Stimulated activated CD4-positive, alpha-beta T cell treated with anti-CD3 and anti-CD28 coated beads, Interleukin-1b, Interleukin-23, amount 100 ng/mL, for 24 hours (primary cell): ENCODE measurements around the gene PGAM5.
"Not testable (repeated sequence)": the region's sequence is repeated elsewhere in the genome, so short reads cannot be mapped to it uniquely, and the experiment has no call there.

ENCODE experiments used
- DNase-seq, 4 experiments: peaks; one replicate each; pipeline ENCODE4 v3.0.0-alpha.2; 2020; ENCODE audit warnings: low read depth in 4 of 4, low spot score in 1 of 4

Gene PGAM5

DNA sequence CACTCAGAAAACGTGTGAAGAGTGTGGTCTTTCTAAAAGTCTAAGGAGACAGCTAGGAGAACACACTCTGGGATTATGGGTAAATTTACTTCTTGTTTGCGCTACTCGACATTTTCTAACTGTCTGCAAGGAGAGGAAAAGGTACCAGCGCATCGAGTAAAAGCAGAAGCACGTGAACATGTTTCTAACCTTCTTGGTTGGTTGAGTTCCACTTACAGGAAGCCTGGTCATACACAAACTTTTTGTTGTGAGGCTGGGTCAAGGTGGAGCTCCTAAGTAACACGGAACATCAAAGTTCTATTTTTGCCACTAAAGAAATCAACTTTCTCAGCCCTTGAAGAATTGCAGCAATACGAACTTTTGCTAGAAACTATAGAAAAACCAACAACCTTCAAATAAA is 31.0 kb downstream of the PGAM5 start:
- DNase-seq, result no peak

- DNase-seq, result no peak
These were observed 33.2 kb downstream of the PGAM5 start for GRCh38 chr12:132743831-132744230.

DNA sequence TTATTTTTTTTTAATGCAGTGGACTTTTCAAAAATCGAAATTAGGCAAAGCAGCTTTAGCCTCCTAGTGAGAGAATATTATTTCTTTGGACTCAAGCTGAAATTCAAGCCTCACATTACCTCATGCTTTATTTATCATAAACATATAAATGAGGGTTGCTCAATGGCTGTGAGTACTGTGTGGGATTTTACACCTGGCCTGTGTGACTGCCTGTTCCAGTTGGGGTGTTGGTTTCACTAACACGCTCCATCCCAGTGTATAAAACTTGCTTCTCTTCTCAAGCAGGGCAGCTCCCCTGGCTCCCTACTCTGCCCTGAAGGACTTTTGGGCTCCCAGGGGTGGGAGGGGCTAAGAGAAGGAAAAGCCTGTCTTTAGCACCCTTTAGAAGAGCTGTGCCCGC is 36.0 kb downstream of the PGAM5 start:
- no peak for DNase-seq

- DNase-seq, result no peak
These were observed 36.8 kb downstream of the PGAM5 start for GRCh38 chr12:132747395-132747794.

DNA sequence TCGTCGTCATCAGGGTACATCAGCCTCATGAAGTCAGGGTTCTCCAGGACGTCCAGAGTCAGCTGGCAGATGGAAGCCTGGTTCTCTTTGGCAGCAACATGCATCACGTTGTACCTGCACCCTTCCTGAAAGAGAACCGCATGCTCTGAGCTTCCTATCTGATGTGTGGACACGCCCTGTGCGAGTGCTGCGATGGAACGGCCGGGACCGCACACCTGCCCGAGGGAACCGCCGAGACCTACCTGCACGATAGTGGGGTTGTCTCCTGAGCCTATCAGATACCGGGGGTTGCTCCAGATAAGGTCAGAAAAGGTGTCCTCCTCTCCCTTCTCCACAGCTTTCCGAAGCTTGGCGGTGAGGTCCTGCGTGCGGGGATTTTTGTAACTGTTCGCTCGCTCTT is 37.3 kb downstream of the PGAM5 start:
- DNase-seq, result no peak

GRCh38 chr12:132748319-132748718 is 37.7 kb downstream of the PGAM5 start:
- DNase-seq, result no peak

GRCh38 chr12:132753670-132754069 is 43.0 kb downstream of the PGAM5 start:
- DNase-seq, result not testable (repeated sequence)

GRCh38 chr12:132754160-132754932 is 43.7 kb downstream of the PGAM5 start:
- DNase-seq, result no peak

GRCh38 chr12:132758825-132759224 is 48.2 kb downstream of the PGAM5 start:
- not testable (repeated sequence) for DNase-seq

DNA sequence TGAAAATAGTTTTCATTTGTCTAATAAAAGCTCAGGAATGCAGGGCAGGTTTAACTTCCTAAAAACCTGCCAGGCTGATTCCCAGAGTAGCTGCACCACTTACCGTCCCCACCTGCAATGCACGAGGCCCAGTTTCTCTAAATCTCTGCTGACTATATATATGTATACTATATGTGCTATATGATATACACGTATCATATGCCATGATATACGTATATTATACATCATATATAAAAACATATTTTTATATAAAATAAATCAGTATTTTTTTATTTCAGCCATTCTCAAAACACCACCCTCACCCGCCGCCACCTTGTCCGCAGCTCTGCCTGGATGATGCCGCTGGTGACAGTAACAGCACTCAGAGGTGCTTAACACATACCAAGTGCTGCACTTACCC is 48.7 kb downstream of the PGAM5 start:
- no peak for DNase-seq

DNA sequence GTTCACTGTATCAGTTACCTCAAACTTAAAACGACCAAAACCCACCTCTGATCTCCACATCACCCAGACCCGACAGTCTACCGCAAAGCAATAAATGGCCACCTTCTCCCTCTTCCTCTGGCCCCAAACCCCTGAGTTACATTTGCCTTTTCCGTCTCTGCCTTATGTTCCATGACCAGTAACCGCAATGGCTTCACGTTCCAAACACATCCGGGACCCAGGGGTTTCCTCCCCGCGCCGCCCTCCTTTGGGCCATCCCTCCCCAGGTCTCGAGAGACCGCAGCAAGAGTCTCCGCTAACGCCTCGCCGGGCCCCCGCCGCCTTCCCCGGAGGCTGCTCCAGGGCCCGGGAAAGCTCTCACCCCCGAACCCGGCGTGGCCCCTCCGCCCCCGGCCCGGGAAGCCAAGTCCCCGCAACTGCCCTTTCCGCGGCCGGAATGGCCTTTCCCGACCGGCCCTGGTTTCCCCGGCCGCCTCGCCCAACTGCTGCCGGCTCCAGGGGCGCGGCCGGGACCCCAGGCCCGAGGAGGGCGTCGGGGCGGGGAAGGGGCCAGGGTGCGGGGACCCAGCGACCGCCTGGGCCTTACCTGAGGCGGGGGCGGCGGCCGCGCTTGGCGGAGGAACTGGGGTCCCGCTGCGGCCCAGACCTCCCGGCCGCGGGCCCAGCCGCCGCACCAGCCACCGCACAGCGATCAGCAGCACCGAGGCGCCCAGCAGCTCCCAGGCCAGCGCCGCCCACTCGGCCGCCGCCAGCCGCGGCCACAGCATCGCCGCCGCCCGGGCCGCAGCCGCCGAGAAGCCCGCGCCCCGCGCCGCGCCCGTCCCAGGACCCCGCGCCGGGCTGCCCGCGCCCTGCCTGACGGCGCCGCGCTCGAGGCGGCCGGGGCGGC is 50.6 kb downstream of the PGAM5 start, which contains the start of gene ANKLE2:
Gene ANKLE2 (minus strand): TSS at position 801 of the 889 bp plus-strand sequence. CDS start 34 bp downstream, at position 767.
- peak; percentile 35 to 57 (median 42) for DNase-seq

DNA sequence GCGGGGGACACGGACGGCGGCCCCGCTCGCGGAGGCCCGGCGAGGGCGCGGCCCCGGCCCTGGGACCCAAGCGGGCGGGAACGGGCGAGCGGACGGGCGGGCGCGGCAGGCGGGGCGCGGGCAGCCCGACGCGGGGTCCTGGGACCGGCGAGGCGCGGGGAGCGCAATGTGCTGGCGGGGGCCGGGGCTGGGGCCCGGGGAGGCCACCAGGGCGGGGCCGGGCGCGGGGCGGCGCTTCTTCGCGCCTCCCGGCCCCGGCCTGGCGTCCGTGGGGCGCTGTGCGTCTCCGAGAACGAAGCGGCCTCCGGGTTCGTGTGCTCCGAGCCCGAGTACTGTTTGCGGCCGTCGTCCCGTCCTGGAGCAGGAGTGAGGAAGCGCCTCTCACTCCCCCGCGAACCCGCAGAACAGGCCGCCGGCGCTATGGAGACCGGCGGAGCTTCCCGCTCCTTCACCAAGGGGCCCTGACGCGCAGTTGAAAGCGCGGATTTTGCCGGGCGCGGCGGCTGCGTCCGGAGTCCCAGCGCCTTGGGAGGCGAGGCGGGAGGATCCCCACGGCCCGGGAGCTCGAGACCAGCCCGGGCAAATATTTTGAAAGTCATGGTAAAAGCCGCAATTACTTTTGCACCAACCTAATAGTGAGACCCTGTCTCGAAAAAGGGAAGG is 51.4 kb downstream of the PGAM5 start:
- peak; percentile 68 to 82 (median 78) for DNase-seq

DNA sequence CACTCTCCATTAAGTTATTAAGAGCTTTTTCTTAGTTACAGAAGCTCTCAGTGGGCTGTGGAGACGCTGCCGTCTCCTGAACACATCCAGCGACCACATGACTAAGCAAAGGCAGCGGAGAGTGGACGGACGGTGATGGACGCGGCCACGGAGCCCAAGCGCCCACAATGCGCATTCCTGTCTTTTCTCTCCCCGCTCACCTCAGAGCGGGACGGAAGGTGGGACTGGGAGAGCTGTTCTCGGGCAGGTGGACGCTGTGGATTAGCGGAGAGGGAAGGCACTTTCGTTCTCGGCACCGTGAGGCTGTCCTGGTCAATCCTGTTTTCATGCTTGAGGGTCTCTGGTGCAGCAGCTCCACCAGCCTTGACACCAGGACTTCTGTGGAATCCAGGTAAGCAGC is 53.6 kb downstream of the PGAM5 start:
- DNase-seq, result no peak

DNA sequence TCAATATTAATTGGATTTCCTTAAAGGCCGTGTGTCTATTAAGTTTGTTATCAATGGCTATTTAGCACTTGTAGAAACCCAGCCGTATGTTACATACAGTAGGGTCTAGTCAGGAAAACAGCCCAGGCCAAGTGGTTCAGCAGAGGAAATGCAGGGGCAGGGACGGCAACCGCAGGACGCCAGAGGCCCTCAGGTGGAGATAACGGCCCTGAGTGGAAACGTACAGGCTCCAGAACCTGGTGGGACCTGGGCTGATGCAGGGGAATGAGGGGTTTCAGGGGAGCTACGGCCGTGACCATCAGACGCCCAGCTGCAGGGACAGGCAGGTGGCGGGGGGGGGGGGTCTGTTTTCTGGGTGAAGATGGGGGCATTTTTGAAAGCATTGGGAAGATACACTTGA is 54.7 kb downstream of the PGAM5 start:
- DNase-seq, result no peak

DNA sequence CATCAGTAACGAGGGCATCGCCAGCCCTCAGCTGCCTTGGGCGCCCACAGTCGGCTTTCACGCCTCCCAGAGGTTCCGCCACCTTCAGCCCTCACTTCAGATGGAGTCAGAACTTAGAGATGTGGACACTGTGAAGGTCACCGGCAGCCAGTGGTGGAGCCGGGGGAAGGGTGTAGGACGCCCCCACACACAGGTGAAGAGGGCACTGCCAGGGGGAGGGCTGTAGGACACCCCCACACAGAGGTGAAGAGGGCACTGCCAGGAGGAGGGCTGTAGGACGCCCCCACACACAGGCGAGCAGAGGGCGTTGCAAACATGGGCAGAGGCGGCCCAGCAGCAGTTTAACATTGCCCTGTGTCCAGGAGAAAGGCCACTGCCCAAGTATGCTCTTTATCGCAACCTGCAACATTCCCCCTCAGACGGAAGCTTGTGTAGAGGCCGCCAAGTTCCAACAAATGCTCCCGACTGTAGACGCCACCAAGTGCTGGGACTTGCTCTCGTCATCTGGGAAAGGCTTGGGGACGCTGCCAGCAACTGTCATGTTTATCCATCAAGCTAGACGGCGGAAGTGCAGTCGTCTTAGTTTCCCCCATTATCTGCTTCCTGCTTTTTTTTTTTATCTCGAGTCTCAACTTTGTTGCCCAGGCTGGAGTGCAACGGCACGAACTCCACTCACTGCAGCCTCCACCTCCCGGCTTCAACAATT is 55.9 kb downstream of the PGAM5 start:
- no peak for DNase-seq

DNA sequence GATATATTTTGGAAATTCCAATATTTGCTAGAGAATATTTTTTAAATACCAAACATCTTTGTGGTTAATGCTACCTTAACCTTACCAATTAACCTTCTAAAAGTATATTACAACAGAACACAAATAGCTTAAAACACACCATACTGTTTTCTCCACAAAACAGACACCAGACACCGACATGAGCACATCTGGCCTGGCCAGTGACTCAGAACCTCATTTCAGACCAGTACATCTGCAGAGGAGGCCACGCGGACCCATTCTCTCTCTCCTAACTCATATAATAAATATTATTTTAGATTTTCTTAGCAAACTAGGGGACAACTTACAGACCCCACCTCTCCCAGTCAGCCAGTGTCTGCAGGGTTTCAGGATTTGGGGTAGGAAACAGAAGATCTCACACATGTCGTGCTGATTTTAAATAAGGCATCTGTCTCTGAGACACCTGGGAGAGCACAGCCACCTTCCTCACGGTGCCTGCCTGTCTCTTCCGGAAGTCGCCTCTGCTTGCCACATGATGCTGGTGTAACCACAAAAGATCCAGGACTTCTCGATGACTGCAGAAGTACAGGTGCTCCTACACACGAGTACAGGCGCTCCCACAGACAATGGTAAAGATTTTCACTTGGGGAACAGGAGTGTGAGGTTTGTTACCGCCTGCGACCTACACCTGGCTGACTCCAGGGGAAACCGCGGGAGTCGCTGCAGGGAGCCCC is 60.6 kb downstream of the PGAM5 start:
- no peak for DNase-seq
